ENCODE data around the gene CDC42BPB. TPM values are rescaled to one million over a fixed set of nuclear protein-coding genes. Genes with fewer than 3 reads are reported as not detected.
A peak's percentile ranks its signal among the peaks of the same experiment; 100 is the strongest.

Gene CDC42BPB
- total and polyA plus RNA-seq, 11 donors = 31.1 to 124 (median 68.9) TPM

- H3K27ac ChIP-seq = no peak overlapping the region
- TF ChIP-seq, protein P1, sequence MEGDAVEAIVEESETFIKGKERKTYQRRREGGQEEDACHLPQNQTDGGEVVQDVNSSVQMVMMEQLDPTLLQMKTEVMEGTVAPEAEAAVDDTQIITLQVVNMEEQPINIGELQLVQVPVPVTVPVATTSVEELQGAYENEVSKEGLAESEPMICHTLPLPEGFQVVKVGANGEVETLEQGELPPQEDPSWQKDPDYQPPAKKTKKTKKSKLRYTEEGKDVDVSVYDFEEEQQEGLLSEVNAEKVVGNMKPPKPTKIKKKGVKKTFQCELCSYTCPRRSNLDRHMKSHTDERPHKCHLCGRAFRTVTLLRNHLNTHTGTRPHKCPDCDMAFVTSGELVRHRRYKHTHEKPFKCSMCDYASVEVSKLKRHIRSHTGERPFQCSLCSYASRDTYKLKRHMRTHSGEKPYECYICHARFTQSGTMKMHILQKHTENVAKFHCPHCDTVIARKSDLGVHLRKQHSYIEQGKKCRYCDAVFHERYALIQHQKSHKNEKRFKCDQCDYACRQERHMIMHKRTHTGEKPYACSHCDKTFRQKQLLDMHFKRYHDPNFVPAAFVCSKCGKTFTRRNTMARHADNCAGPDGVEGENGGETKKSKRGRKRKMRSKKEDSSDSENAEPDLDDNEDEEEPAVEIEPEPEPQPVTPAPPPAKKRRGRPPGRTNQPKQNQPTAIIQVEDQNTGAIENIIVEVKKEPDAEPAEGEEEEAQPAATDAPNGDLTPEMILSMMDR (IDR thresholded peaks at IDR 0.05) = no peak
- TF ChIP-seq POLR2A (IDR thresholded peaks at IDR 0.05) = no peak
- ATAC-seq (no peak), DNase-seq (peak in 1 of 5 donors; percentile 31)
- no peaks in the 10 kb centered on the region for H3K9me3 ChIP-seq
- intact Hi-C loops (cut with DNase I) = no loop called here
- peaks cover 0 to 94% (median 77%) of the 10 kb centered on the region in 9 donors for H3K36me3 ChIP-seq
- H3K4me1 ChIP-seq = peaks cover 0 to 7% (median 4%) of the 10 kb centered on the region in 12 donors
- 95 to 98% (median 97%) methylated on average over 21 of the region's 21 CpGs for WGBS, 4 donors
- no peaks in the 10 kb centered on the region for H3K27me3 ChIP-seq
- no peak overlapping the region for H3K4me3 ChIP-seq
These were observed 58.0 kb downstream of the CDC42BPB start for GRCh38 chr14:102999227-102999895.

DNA sequence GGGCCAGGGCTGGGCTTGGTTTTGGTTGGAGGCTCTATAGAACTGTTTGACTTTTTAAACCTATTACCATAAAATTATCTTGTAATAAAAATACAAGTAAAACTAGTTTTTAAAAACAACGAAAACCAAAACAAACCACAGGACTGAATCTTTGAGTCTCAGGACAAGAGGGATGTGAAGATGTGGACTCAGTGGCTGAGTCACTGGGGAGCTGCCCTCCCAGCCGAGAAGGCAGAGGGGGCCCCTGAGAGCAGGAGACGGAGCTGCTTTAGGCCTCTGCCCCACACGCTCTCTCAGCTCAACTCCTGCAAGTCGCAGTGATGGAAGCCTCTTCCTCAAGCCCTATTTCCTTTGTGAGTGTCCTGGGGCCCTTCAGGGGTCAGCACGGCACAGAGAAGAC lies 59.0 kb downstream of the CDC42BPB start:
- TF ChIP-seq POLR2A (IDR thresholded peaks at IDR 0.05) = no peak
- TF ChIP-seq, protein P1 (IDR thresholded peaks at IDR 0.05) = no peak
- DNase-seq (peak in 1 of 5 donors; percentile 25), ATAC-seq (no peak)
- no peaks in the 10 kb centered on the region for H3K9me3 ChIP-seq
- H3K4me1 ChIP-seq = no peaks in the 10 kb centered on the region
- intact Hi-C loops (cut with DNase I) = no loop called here
- no peaks in the 10 kb centered on the region for H3K27me3 ChIP-seq
- H3K27ac ChIP-seq = no peak overlapping the region
- H3K36me3 ChIP-seq = peaks cover 0 to 96% (median 83%) of the 10 kb centered on the region in 9 donors
- no peak overlapping the region for H3K4me3 ChIP-seq
- WGBS, 4 donors = 87 to 92% (median 90%) methylated on average over 6 of the region's 6 CpGs

DNA sequence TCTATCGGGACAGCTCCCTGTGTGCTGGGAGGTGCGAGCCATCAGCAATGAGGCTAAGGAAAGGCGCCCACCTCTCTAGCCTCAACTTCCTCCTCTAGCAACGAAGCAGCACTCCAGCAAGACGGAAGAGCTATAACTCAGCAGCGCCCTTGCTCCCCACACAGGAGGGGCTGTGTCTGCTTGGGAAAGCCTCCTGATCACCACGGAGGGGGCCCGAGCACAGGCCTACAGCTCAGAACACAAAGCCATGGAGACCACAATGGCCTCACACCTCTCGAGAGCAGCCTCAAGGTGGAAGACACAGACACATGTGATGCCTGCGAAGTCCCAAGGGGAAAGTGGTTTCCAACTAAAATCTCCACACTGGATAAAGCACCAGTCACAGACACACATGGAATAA lies 60.4 kb downstream of the CDC42BPB start:
- intact Hi-C loops (cut with DNase I) = no loop called here
- Histone ChIP-seq H3K36me3 (peaks cover 0 to 96% (median 73%) of the 10 kb centered on the region in 9 donors), H3K9me3 (no peaks in the 10 kb centered on the region), H3K27ac (no peak overlapping the region), H3K27me3 (no peaks in the 10 kb centered on the region), H3K4me3 (no peak overlapping the region), H3K4me1 (no peaks in the 10 kb centered on the region)
- DNase-seq = peak in 1 of 5 donors; percentile 44
- ATAC-seq = no peak
- WGBS, 4 donors = 89 to 96% (median 93%) methylated on average over 10 of the region's 10 CpGs
- TF ChIP-seq, protein P1 (IDR thresholded peaks at IDR 0.05) = no peak
- no peak for TF ChIP-seq POLR2A (IDR thresholded peaks at IDR 0.05)

DNA sequence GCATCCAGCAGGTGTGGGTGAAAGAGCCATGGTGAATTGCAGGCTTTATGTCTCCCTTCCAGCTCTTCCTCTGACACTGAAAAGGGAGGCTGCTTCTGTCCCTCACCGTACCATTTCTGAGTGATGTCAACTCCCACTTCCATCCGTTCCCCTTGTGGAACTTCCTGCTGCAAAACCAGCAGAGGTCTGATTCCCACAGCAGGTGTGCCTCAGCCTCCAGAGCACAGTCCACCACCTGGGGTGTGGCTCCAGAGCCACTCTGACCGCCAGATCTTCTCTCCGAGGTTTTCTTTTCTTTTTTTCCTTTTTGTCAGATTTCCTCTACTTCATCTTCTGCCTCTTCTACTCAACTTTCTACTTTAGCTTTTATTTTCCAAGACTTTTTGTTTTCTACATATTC lies 62.7 kb downstream of the CDC42BPB start:
- no peaks in the 10 kb centered on the region for H3K4me1 ChIP-seq
- H3K27me3 ChIP-seq = no peaks in the 10 kb centered on the region
- H3K9me3 ChIP-seq = peaks cover 0 to under 1% (median 0%) of the 10 kb centered on the region in 12 donors
- TF ChIP-seq, protein P1 (IDR thresholded peaks at IDR 0.05) = no peak
- TF ChIP-seq POLR2A (IDR thresholded peaks at IDR 0.05) = no peak
- no peak overlapping the region for H3K27ac ChIP-seq
- DNase-seq (no peak), ATAC-seq (peak in 1 of 4 donors; percentile 49)
- WGBS, 4 donors = 48 to 78% (median 68%) methylated on average over 4 of the region's 4 CpGs
- H3K36me3 ChIP-seq = peaks cover 0 to 96% (median 72%) of the 10 kb centered on the region in 9 donors
- no peak overlapping the region for H3K4me3 ChIP-seq
- intact Hi-C loops (cut with DNase I) = no loop called here
